Pancreas (tissue), 10 donors: Measurements from ENCODE around the gene ASCC3. TPM values are rescaled to one million over a fixed set of nuclear protein-coding genes. Genes with fewer than 3 reads are reported as not detected.
"Not testable (repeated sequence)": the region's sequence is repeated elsewhere in the genome, so short reads cannot be mapped to it uniquely, and the experiment has no call there.

ENCODE experiments used
- ATAC-seq, 4 donors: fragments of 200-7000 bp; cut with Tn5 transposase; one replicate each; pipeline versions ENCODE4 v1.8.0 to v1.9.1; 2020; ENCODE audit warnings: mild to moderate bottlenecking in 4 of 4, moderate library complexity in 4 of 4
- DNase-seq, 6 donors: peaks; one replicate each; pipeline ENCODE4 v3.0.0-alpha.2; 2020
- FAIRE-seq: peaks from 2 replicates; lab custom pipeline; 2012; peaks lifted over from hg19 to GRCh38; lab: Jason Lieb, UNC
- H3K27ac ChIP-seq, 4 donors: fragments of 200-600 bp; sonication (generic); 1 replicate in 3 of 4; 2 replicates in 1 of 4; pipeline versions ENCODE4 v1.5.0 to v1.8.0; 2020
- H3K27me3 ChIP-seq, 4 donors: fragments of 200-600 bp; one replicate each; pipeline ENCODE4 v1.8.0; 2021
- H3K36me3 ChIP-seq, 3 donors: fragments of 200-600 bp; sonication (generic) in 1 of 3; one replicate each; pipeline versions ENCODE4 v1.5.0 to v1.8.0; 2020 to 2021
- H3K4me1 ChIP-seq, 3 donors: fragments of 200-600 bp; one replicate each; pipeline ENCODE4 v1.8.0; 2021
- H3K4me3 ChIP-seq, 4 donors: fragments of 200-600 bp; sonication (generic) in 2 of 4; one replicate each; pipeline versions ENCODE4 v1.5.0 to v1.8.0; 2020 to 2021
- H3K9me3 ChIP-seq, 4 donors: fragments of 200-600 bp; one replicate each; pipeline ENCODE4 v1.8.0; 2021
- WGBS, 2 donors: extraction: QIAGEN DNeasy Blood & Tissue Kit; methylation state at CpG; one replicate each; pipeline ENCODE4 v1.1.7; 2013; 5-methylcytosine and 5-hydroxymethylcytosine counted together
- intact Hi-C, 3 donors: fragments of 100-400 bp; cut with DNase I; formaldehyde crosslinking; loops; one replicate each; pipeline versions ENCODE4 v1.11.1 to v1.14.2; 2022
- polyA plus RNA-seq, 2 donors: library from polyadenylated mRNA; stranded (reverse); fragments of 200-250 nt; gene quantifications; one replicate each; pipeline ENCODE4 v1.2.3, GENCODE V29; 2013
- total RNA-seq, 6 donors: library from RNA; stranded (reverse); fragmentation: NEBNext Ultra II Directional in 4 of 6; extraction: Animal tissue kit (Norgen Biotek cat#: 25700) in 4 of 6; gene quantifications; one replicate each; pipeline versions ENCODE4 v1.2.1 to v1.2.4, GENCODE V29; 2021 to 2023
- TF ChIP-seq, protein P1 (sequence below), 4 donors: fragments of 200-600 bp; sonication (generic) in 3 of 4; IDR thresholded peaks; one replicate each; pipeline versions ENCODE4 v1.5.0 to v1.8.0; 2021; ENCODE audit warnings: antibody characterized with exemption in 4 of 4
- donor health status: healthy with polysubstance abuse.
- donor health status: DM: no; HTN: no; CAD: no; lungs with moderate emphysema.
- donor health status: DM: no; HTN: no; CAD: no.
- donor health status: control.
- donor health status: control.
- donor health status: Bipolar disorder and iron deficiency.
- donor health status: DM: yes; HTN: yes; CAD: no.
- donor health status: DM: no; HTN: no; CAD: no.
- donor health status: DM: no; HTN: no; CAD: no.
- donor health status: DM: yes; HTN: yes; CAD: no.

Gene ASCC3
- total and polyA plus RNA-seq, 8 donors, result 4.4 to 20.3 (median 13.4) TPM

DNA sequence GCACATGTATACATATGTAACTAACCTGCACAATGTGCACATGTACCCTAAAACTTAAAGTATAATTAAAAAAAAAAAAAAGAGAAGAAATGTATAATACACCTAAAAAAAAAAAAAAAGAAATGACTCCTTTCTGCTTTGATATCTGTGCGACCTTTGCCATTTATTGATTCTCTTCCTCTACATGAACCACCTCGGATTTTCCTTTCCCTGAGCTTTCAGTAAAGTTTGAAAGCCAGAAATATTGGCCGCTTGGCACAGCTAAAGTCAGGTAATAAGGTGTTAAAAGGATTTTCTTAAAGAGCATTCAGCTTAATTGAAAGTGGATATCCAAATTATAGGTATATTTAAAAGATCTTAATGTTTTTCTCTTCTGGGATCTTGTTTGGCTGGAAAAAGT is 12.6 kb upstream of the ASCC3 start:
- no peak for ATAC-seq
- Histone ChIP-seq H3K27ac (no peak overlapping the region), H3K4me3 (no peak overlapping the region), H3K9me3 (no peaks in the 10 kb centered on the region), H3K36me3 (no peaks in the 10 kb centered on the region), H3K4me1 (no peaks in the 10 kb centered on the region), H3K27me3 (no peaks in the 10 kb centered on the region)
- DNase-seq, result no peak
- TF ChIP-seq, protein P1, sequence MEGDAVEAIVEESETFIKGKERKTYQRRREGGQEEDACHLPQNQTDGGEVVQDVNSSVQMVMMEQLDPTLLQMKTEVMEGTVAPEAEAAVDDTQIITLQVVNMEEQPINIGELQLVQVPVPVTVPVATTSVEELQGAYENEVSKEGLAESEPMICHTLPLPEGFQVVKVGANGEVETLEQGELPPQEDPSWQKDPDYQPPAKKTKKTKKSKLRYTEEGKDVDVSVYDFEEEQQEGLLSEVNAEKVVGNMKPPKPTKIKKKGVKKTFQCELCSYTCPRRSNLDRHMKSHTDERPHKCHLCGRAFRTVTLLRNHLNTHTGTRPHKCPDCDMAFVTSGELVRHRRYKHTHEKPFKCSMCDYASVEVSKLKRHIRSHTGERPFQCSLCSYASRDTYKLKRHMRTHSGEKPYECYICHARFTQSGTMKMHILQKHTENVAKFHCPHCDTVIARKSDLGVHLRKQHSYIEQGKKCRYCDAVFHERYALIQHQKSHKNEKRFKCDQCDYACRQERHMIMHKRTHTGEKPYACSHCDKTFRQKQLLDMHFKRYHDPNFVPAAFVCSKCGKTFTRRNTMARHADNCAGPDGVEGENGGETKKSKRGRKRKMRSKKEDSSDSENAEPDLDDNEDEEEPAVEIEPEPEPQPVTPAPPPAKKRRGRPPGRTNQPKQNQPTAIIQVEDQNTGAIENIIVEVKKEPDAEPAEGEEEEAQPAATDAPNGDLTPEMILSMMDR (IDR thresholded peaks at IDR 0.05), result no peak
- FAIRE-seq, result no peak
- 63 to 75% methylated on average over 3 of the region's 3 CpGs for WGBS, 2 donors
- intact Hi-C loops, result no loop called here

DNA sequence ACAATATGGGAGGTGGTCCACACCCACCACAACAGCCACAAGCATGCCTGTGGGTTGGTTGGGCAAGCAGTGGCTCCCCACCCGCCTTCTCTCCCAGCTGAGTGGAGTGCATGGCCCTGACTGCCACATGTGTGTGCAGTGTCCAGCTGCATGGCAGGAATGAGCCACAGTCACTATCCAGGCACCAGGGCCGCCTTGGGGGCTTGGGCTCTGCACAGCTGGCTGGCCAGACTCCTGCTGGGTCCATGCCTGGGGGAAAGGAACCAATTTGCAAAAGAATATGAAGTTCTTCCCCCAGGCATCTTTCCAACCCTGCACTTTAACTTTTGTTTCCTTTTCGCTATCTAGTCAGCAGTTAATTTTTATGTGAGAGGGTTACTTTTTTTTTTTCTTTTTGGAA is 11.6 kb upstream of the ASCC3 start:
- TF ChIP-seq, protein P1 (IDR thresholded peaks at IDR 0.05), result no peak
- Histone ChIP-seq H3K36me3 (no peaks in the 10 kb centered on the region), H3K4me3 (no peak overlapping the region), H3K27me3 (no peaks in the 10 kb centered on the region), H3K9me3 (no peaks in the 10 kb centered on the region), H3K4me1 (no peaks in the 10 kb centered on the region), H3K27ac (no peak overlapping the region)
- ATAC-seq, result no peak
- no peak for FAIRE-seq
- DNase-seq, result peak in 1 of 6 donors; percentile 34
- intact Hi-C loops, result no loop called here
- 78 to 79% methylated on average over 3 of the region's 3 CpGs for WGBS, 2 donors

- Histone ChIP-seq H3K4me3 (no peak overlapping the region), H3K4me1 (no peaks in the 10 kb centered on the region), H3K36me3 (no peaks in the 10 kb centered on the region), H3K27ac (no peak overlapping the region), H3K27me3 (no peaks in the 10 kb centered on the region), H3K9me3 (no peaks in the 10 kb centered on the region)
- TF ChIP-seq, protein P1 (IDR thresholded peaks at IDR 0.05), result no peak
- no peak for FAIRE-seq
- WGBS, 2 donors, result 88 to 91% methylated on average over 3 of the region's 3 CpGs
- no peak for DNase-seq
- no peak for ATAC-seq
- intact Hi-C loops, result no loop called here
Observed at GRCh38 chr6:100892116-100892515, 11.0 kb upstream of the ASCC3 start.

DNA sequence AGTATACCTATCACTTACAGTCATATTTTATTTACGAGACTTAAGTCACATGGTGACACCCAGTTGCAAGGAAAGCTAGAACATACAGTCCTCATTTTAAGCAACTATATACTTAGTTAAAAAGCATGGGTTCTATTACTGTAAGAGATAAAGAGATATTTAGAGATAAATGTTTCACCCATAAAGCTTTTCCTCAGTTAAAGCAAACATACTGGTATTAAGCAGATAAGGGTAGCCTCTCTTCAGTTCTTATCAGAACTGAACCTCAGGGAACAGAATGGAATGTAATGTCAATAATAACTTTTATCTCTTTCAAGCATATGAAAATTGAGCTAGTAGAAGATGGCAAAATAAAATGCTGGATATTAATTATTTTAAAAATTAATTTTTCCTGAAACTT is 9.9 kb upstream of the ASCC3 start:
- ATAC-seq (no peak), FAIRE-seq (no peak), DNase-seq (no peak)
- no peaks in the 10 kb centered on the region for H3K9me3 ChIP-seq
- no peaks in the 10 kb centered on the region for H3K4me1 ChIP-seq
- TF ChIP-seq, protein P1 (IDR thresholded peaks at IDR 0.05), result no peak
- no peak overlapping the region for H3K4me3 ChIP-seq
- H3K27me3 ChIP-seq, result no peaks in the 10 kb centered on the region
- 86 to 91% methylated on average over 1 of the region's 1 CpG for WGBS, 2 donors
- intact Hi-C loops, result no loop called here
- H3K36me3 ChIP-seq, result no peaks in the 10 kb centered on the region
- no peak overlapping the region for H3K27ac ChIP-seq

DNA sequence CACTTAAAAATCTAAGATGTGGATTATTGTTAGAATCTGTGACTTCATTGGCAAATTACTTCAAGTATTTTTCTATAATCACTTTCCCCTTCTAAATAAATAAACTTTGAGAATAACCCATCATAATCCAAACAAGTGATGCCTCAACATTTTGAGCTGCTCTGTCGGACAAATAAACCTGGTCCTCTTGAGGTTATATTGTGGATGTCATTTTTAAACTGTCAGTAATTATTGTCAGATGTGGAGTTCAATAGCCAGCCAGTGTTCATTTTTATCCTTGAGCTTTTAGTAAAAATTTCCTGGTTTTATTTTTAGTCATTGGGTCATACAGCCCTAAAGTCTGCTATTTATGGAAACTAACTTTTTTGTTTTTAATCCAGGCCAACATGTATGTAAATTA is 9.5 kb upstream of the ASCC3 start:
- WGBS, 2 donors, result 85% methylated on average over 1 of the region's 1 CpG
- H3K27me3 ChIP-seq, ATAC-seq, intact Hi-C loops, H3K4me3 ChIP-seq, DNase-seq, H3K9me3 ChIP-seq, H3K36me3 ChIP-seq, H3K27ac ChIP-seq, H3K4me1 ChIP-seq: not testable (repeated sequence)
- peak; percentile 51 for FAIRE-seq
